GM23338 (cell line): ENCODE data around the gene CIT. TPM values are rescaled to one million over a fixed set of nuclear protein-coding genes. Genes with fewer than 3 reads are reported as not detected.

Experiments used
- ATAC-seq: fragments of 200-7000 bp; cut with Tn5 transposase; 3 replicates; pipeline ENCODE4 v1.9.1; 2020
- DNase-seq: peaks from one replicate; pipeline ENCODE4 v3.0.0-alpha.2; 2015; ENCODE audit warnings: low spot score
- H2AFZ ChIP-seq: fragments of 200-600 bp; sonication (generic); 2 replicates; pipeline ENCODE4 v1.8.0; 2016; ENCODE audit warnings: antibody characterized with exemption, mild to moderate bottlenecking, moderate library complexity
- H3F3A ChIP-seq: fragments of 200-600 bp; sonication (generic); replicated peaks from 2 replicates; pipeline ENCODE4 v1.8.0; 2017; ENCODE audit warnings: antibody characterized with exemption, mixed run types, low read depth
- H3K27ac ChIP-seq: fragments of 200-600 bp; sonication (generic); 2 replicates; pipeline ENCODE4 v1.6.1; 2016; ENCODE audit warnings: low read depth
- H3K27me3 ChIP-seq: fragments of 200-600 bp; sonication (generic); 2 replicates; pipeline ENCODE4 v1.8.0; 2016; ENCODE audit warnings: mild to moderate bottlenecking, mixed run types, moderate library complexity; ENCODE audit not compliant: insufficient read depth
- H3K36me3 ChIP-seq: fragments of 200-600 bp; sonication (generic); 2 replicates; pipeline ENCODE4 v1.8.0; 2016; ENCODE audit warnings: mild to moderate bottlenecking; ENCODE audit not compliant: insufficient read depth
- H3K4me1 ChIP-seq: fragments of 200-600 bp; sonication (generic); 2 replicates; pipeline ENCODE4 v1.8.0; 2016; ENCODE audit warnings: mild to moderate bottlenecking, moderate library complexity; ENCODE audit not compliant: insufficient read depth
- H3K4me2 ChIP-seq: fragments of 200-600 bp; sonication (generic); 2 replicates; pipeline ENCODE4 v1.7.1; 2017; ENCODE audit warnings: mixed run types
- H3K4me3 ChIP-seq: fragments of 200-600 bp; sonication (generic); 2 replicates; pipeline ENCODE4 v1.6.1; 2016; ENCODE audit warnings: mixed run types
- H3K79me2 ChIP-seq: fragments of 200-600 bp; sonication (generic); replicated peaks from 2 replicates; pipeline ENCODE4 v1.8.0; 2017; ENCODE audit warnings: mild to moderate bottlenecking; ENCODE audit not compliant: insufficient read depth
- H3K9me2 ChIP-seq: fragments of 200-600 bp; sonication (generic); 2 replicates; pipeline ENCODE4 v1.8.0; 2017; ENCODE audit not compliant: insufficient read depth
- H4K20me1 ChIP-seq: fragments of 200-600 bp; sonication (generic); replicated peaks from 2 replicates; pipeline ENCODE4 v1.8.0; 2017; ENCODE audit warnings: mild to moderate bottlenecking; ENCODE audit not compliant: insufficient read depth
- H3K27ac Mint-ChIP-seq: 2 replicates; pipeline ENCODE4 v1.8.0; 2020; ENCODE audit warnings: inconsistent platforms, mild to moderate bottlenecking, moderate library complexity, mixed read lengths
- H3K27me3 Mint-ChIP-seq: 3 replicates; pipeline ENCODE4 v1.8.0; 2022; ENCODE audit warnings: low read depth, mild to moderate bottlenecking, moderate library complexity, mixed read lengths, inconsistent platforms; ENCODE audit not compliant: insufficient read depth, poor library complexity
- H3K36me3 Mint-ChIP-seq: 3 replicates; pipeline ENCODE4 v1.8.0; 2021; ENCODE audit warnings: low read depth, mild to moderate bottlenecking, inconsistent platforms, moderate library complexity, mixed read lengths
- H3K4me1 Mint-ChIP-seq: 3 replicates; pipeline ENCODE4 v1.8.0; 2020; ENCODE audit warnings: mild to moderate bottlenecking, inconsistent platforms, mixed read lengths
- H3K4me3 Mint-ChIP-seq: 3 replicates; pipeline ENCODE4 v1.8.0; 2021; ENCODE audit warnings: moderate library complexity, mild to moderate bottlenecking, inconsistent platforms, mixed read lengths
- H3K9me3 Mint-ChIP-seq: 3 replicates; pipeline ENCODE4 v1.8.0; 2020; ENCODE audit warnings: moderate library complexity, mild to moderate bottlenecking, inconsistent platforms, mixed read lengths
- EZH2 ChIP-seq: fragments of 200-600 bp; sonication (generic); IDR thresholded peaks from one replicate; pipeline ENCODE4 v1.8.0; 2017; ENCODE audit warnings: antibody characterized with exemption, mild to moderate bottlenecking, low read depth; ENCODE audit not compliant: unreplicated experiment
- EZH2phosphoT487 ChIP-seq: fragments of 200-600 bp; sonication (generic); IDR thresholded peaks from one replicate; pipeline ENCODE4 v1.8.1; 2018; ENCODE audit warnings: antibody characterized with exemption; ENCODE audit not compliant: unreplicated experiment
- POLR2AphosphoS5 ChIP-seq: IDR thresholded peaks from 2 replicates; pipeline ENCODE4 v1.6.1; 2016; ENCODE audit warnings: antibody characterized with exemption, low read depth
- REST ChIP-seq: IDR thresholded peaks from one replicate; pipeline ENCODE4 v1.6.1; 2018; ENCODE audit warnings: antibody characterized with exemption; ENCODE audit not compliant: unreplicated experiment
- ZNF462 ChIP-seq: fragments of 250-450 bp; sonication (Bioruptor Pico); IDR thresholded peaks from 2 replicates; pipeline ENCODE4 v1.5.0; 2020; ENCODE audit warnings: mild to moderate bottlenecking, moderate library complexity
- polyA plus RNA-seq: library from polyadenylated mRNA; unstranded; fragments of >200 nt; fragmentation: Nextera tagmentation; extraction: Ambion mirVana; gene quantifications from 2 replicates; pipeline ENCODE4 v1.2.1, GENCODE V29; 2016
- total RNA-seq: library from RNA; depleted of rRNA; stranded (reverse); fragments of >200 nt; shearing (Covaris generic); gene quantifications from 2 replicates; pipeline ENCODE4 v1.2.3, GENCODE V29; 2014
- TF ChIP-seq, protein P1 (sequence below), 2 experiments: fragments of 200-600 bp in 1 of 2; sonication (generic) in 1 of 2; conservative IDR thresholded peaks; 2 replicates each; pipeline versions ENCODE4 v1.5.1 to v1.6.1; 2016 to 2017; ENCODE audit warnings: antibody characterized with exemption in 2 of 2, low read depth in 2 of 2, mild to moderate bottlenecking in 2 of 2, moderate library complexity in 1 of 2

CIT gene
- total and polyA plus RNA-seq, 2 experiments from 2014 or later: 9.7 to 47.8 TPM

GRCh38 chr12:119695034-119695433 lies 182.1 kb downstream of the CIT start:
- Mint-ChIP-seq H3K27me3 (peaks cover 3% of the 10 kb centered on the region), H3K4me1 (peaks cover 4% of the 10 kb centered on the region; the same call in 1 of the 3 replicates), H3K9me3 (no peaks in the 10 kb centered on the region), H3K36me3 (peaks cover 40% of the 10 kb centered on the region), H3K4me3 (no peak overlapping the region), H3K27ac (no peak overlapping the region)
- Histone ChIP-seq H3K4me1 (no peaks in the 10 kb centered on the region), H3F3A (no peaks in the 10 kb centered on the region), H4K20me1 (no peaks in the 10 kb centered on the region; the same call in none of the 2 replicates), H3K36me3 (peaks cover 12% of the 10 kb centered on the region; the same call in 1 of the 2 replicates), H3K79me2 (no peaks in the 10 kb centered on the region), H3K27ac (no peak overlapping the region), H2AFZ (no peak overlapping the region), H3K27me3 (no peaks in the 10 kb centered on the region), H3K4me2 (no peak overlapping the region), H3K4me3 (no peak overlapping the region), H3K9me2 (no peaks in the 10 kb centered on the region)
- DNase-seq (peak; percentile 83), ATAC-seq (peak; percentile 92)
- TF ChIP-seq, protein P1, sequence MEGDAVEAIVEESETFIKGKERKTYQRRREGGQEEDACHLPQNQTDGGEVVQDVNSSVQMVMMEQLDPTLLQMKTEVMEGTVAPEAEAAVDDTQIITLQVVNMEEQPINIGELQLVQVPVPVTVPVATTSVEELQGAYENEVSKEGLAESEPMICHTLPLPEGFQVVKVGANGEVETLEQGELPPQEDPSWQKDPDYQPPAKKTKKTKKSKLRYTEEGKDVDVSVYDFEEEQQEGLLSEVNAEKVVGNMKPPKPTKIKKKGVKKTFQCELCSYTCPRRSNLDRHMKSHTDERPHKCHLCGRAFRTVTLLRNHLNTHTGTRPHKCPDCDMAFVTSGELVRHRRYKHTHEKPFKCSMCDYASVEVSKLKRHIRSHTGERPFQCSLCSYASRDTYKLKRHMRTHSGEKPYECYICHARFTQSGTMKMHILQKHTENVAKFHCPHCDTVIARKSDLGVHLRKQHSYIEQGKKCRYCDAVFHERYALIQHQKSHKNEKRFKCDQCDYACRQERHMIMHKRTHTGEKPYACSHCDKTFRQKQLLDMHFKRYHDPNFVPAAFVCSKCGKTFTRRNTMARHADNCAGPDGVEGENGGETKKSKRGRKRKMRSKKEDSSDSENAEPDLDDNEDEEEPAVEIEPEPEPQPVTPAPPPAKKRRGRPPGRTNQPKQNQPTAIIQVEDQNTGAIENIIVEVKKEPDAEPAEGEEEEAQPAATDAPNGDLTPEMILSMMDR (conservative IDR thresholded peaks at IDR 0.05; ENCODE audit: low read depth in 2 of 2): peak; percentile 70 to 71
- no peak for TF ChIP-seq REST

GRCh38 chr12:119694111-119694510 lies 183.0 kb downstream of the CIT start:
- no peaks in the 10 kb centered on the region for H3K9me2 ChIP-seq
- H3K4me2 ChIP-seq: no peak overlapping the region
- no peak overlapping the region for H3K4me3 ChIP-seq
- Mint-ChIP-seq H3K27me3 (peaks cover 3% of the 10 kb centered on the region), H3K36me3 (peaks cover 34% of the 10 kb centered on the region), H3K4me1 (peaks cover 4% of the 10 kb centered on the region; the same call in 1 of the 3 replicates), H3K27ac (no peak overlapping the region), H3K9me3 (no peaks in the 10 kb centered on the region), H3K4me3 (no peak overlapping the region)
- ATAC-seq: no peak
- H3F3A ChIP-seq: no peaks in the 10 kb centered on the region
- H4K20me1 ChIP-seq: no peaks in the 10 kb centered on the region; the same call in none of the 2 replicates
- no peaks in the 10 kb centered on the region for H3K27me3 ChIP-seq
- no peak overlapping the region for H3K27ac ChIP-seq
- no peaks in the 10 kb centered on the region for H3K79me2 ChIP-seq
- no peak overlapping the region for H2AFZ ChIP-seq
- no peaks in the 10 kb centered on the region for H3K4me1 ChIP-seq
- no peak for DNase-seq
- peaks cover 7% of the 10 kb centered on the region; the same call in 1 of the 2 replicates for H3K36me3 ChIP-seq
- TF ChIP-seq ZNF462 (CRISPR knock-in tag): no peak
- TF ChIP-seq EZH2: no peak
- no peak for TF ChIP-seq POLR2AphosphoS5
- TF ChIP-seq EZH2phosphoT487: no peak
